HEK293T (cell line): ENCODE data around the gene SPRED3.

Experiments used
- ARNT ChIP-seq: fragments of 450-650 bp; IDR thresholded peaks from 2 replicates; pipeline ENCODE4 v1.6.1; 2017; ENCODE audit warnings: mild to moderate bottlenecking
- BHLHE40 ChIP-seq: fragments of 450-650 bp; IDR thresholded peaks from 2 replicates; pipeline ENCODE4 v1.6.1; 2016; ENCODE audit warnings: mild to moderate bottlenecking, moderate library complexity, borderline replicate concordance
- CTBP1 ChIP-seq: fragments of 450-650 bp; IDR thresholded peaks from 2 replicates; pipeline ENCODE4 v1.6.1; 2016; ENCODE audit warnings: borderline replicate concordance
- LEF1 ChIP-seq: fragments of 450-650 bp; IDR thresholded peaks from 2 replicates; pipeline ENCODE4 v1.6.1; 2017; ENCODE audit warnings: mild to moderate bottlenecking, borderline replicate concordance
- NFRKB ChIP-seq: fragments of 450-650 bp; IDR thresholded peaks from 2 replicates; pipeline ENCODE4 v1.6.1; 2016; ENCODE audit warnings: mild to moderate bottlenecking, moderate library complexity
- SP1 ChIP-seq: fragments of 450-650 bp; IDR thresholded peaks from 2 replicates; pipeline ENCODE4 v1.6.1; 2017
- SUZ12 ChIP-seq: fragments of 450-650 bp; IDR thresholded peaks from 2 replicates; pipeline ENCODE4 v1.6.1; 2016; ENCODE audit warnings: mild to moderate bottlenecking
- ZNF384 ChIP-seq: fragments of 450-650 bp; IDR thresholded peaks from 2 replicates; pipeline ENCODE4 v1.6.1; 2016

- TF ChIP-seq SUZ12 (no peak), BHLHE40 (no peak), ZNF384 (no peak), LEF1 (no peak), ARNT (no peak), SP1 (no peak), CTBP1 (no peak), NFRKB (no peak)
These were observed 46.1 kb downstream of the SPRED3 start for GRCh38 chr19:38434549-38435051.
